ENCODE results near the gene ATP10D. TPM values are rescaled to one million over a fixed set of nuclear protein-coding genes. Genes with fewer than 3 reads are reported as not detected.
"Not testable (repeated sequence)": the region's sequence is repeated elsewhere in the genome, so short reads cannot be mapped to it uniquely, and the experiment has no call there.

The ATP10D gene
- total RNA-seq, 1 donor, result 50.0 TPM

DNA sequence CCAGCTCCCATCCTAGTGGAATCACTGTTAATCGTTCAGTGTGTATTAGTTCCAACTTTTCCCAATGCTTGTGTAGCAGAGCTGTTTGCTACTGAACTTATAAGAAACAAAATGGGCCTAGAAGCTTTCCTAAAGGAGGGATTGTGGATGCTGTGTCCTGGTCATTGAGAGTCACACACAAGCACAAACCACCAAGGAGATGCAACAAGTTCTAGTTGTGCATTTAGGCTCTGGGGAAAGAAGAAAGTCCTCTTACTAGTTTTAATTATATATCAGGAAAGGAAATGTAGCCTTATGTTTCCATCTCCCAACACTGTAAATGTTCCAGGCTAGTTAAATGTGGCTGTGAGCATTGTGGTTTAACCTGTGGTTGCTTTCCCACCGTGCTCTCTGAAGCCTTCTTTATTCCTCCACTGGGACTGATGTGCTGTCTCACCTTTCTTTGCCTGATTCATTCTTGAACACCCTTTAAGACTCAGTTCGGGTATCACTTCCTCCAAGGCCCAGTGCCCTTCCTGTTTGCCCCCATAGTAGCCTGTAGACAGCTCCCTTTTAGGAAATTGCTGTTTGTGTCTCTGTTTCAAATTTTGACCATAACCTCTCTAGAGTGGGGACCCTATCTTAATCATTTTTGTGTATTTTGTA, 34.3 kb downstream of the ATP10D start:
- no peak for DNase-seq (ENCODE audit: low read depth)
- TF ChIP-seq, protein P1, sequence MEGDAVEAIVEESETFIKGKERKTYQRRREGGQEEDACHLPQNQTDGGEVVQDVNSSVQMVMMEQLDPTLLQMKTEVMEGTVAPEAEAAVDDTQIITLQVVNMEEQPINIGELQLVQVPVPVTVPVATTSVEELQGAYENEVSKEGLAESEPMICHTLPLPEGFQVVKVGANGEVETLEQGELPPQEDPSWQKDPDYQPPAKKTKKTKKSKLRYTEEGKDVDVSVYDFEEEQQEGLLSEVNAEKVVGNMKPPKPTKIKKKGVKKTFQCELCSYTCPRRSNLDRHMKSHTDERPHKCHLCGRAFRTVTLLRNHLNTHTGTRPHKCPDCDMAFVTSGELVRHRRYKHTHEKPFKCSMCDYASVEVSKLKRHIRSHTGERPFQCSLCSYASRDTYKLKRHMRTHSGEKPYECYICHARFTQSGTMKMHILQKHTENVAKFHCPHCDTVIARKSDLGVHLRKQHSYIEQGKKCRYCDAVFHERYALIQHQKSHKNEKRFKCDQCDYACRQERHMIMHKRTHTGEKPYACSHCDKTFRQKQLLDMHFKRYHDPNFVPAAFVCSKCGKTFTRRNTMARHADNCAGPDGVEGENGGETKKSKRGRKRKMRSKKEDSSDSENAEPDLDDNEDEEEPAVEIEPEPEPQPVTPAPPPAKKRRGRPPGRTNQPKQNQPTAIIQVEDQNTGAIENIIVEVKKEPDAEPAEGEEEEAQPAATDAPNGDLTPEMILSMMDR (IDR thresholded peaks at IDR 0.05; ENCODE audit: insufficient read depth, low read length), result no peak
- no peak overlapping the region for H3K4me3 ChIP-seq (ENCODE audit: low read depth, low read length)

GRCh38 chr4:47525154-47525819, 40.2 kb downstream of the ATP10D start:
- H3K4me3 ChIP-seq (ENCODE audit: low read depth, low read length), result no peak overlapping the region
- TF ChIP-seq, protein P1 (IDR thresholded peaks at IDR 0.05; ENCODE audit: insufficient read depth, low read length), result no peak
- peak; percentile 97 for DNase-seq (ENCODE audit: low read depth)

- H3K4me3 ChIP-seq (ENCODE audit: low read depth, low read length), result no peak overlapping the region
- TF ChIP-seq, protein P1 (IDR thresholded peaks at IDR 0.05; ENCODE audit: insufficient read depth, low read length), result no peak
- peak; percentile 73 for DNase-seq (ENCODE audit: low read depth)
Observed at GRCh38 chr4:47526281-47526680, 41.2 kb downstream of the ATP10D start.

- DNase-seq (ENCODE audit: low read depth), result peak; percentile 66
- not testable (repeated sequence) for H3K4me3 ChIP-seq (ENCODE audit: low read depth, low read length)
Observed at GRCh38 chr4:47528646-47529045, 43.6 kb downstream of the ATP10D start.

DNA sequence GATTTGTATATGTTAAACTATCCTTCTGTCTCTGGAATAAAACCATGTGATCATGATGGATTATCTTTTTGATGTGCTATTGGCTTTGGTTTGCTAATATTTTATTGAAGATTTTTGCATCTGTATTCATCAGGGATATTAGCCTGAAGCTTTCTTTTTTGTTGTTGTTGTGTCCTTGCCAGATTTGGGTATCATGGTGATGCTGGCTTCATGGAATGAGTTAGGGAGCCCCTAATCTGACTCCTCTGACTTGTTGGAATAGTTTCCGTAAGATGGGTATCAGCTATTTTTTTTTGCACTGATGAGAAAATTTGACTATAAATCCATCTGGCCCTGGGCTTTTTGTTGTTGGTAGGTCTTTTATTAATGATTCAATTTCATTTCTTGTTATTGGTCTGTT, 45.7 kb downstream of the ATP10D start:
- no peak overlapping the region for H3K4me3 ChIP-seq (ENCODE audit: low read depth, low read length)
- no peak for DNase-seq (ENCODE audit: low read depth)
- TF ChIP-seq, protein P1 (IDR thresholded peaks at IDR 0.05; ENCODE audit: insufficient read depth, low read length), result no peak

GRCh38 chr4:47531241-47531953, 46.3 kb downstream of the ATP10D start:
- peak; percentile 89 for DNase-seq (ENCODE audit: low read depth)
- no peak overlapping the region for H3K4me3 ChIP-seq (ENCODE audit: low read depth, low read length)
- TF ChIP-seq, protein P1 (IDR thresholded peaks at IDR 0.05; ENCODE audit: insufficient read depth, low read length), result no peak

DNA sequence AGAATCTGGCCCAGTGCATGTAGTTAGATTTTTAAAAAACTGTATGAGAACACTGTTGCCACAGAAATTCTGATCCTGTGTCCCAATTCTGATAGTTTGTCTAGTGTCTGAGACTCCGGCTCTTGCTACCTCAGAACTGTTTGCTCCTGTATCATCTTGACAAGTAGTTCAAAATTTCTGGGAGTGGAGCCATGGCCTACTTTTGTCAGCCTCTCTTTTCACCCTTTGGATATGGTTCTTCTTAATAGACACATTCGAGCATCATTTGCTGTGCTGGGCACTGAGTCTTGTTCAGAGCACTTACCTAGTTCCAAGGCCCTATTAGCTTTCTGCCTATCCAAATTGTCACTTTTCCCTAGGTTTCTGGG, 46.9 kb downstream of the ATP10D start:
- H3K4me3 ChIP-seq (ENCODE audit: low read depth, low read length), result no peak overlapping the region
- TF ChIP-seq, protein P1 (IDR thresholded peaks at IDR 0.05; ENCODE audit: insufficient read depth, low read length), result no peak
- no peak for DNase-seq (ENCODE audit: low read depth)

Measured in fibroblast of the aortic adventitia (primary cell).